Parathyroid adenoma (tissue), 2 donors: ENCODE data around the gene BEGAIN.

Experiments used
- H2AFZ ChIP-seq: fragments of 300-600 bp; sonication (generic); one replicate; pipeline ENCODE4 v1.7.0; 2017; ENCODE audit warnings: antibody characterized with exemption, mild to moderate bottlenecking
- H3K27ac ChIP-seq: fragments of 300-600 bp; sonication (generic); one replicate; pipeline ENCODE4 v1.7.0; 2017
- H3K27me3 ChIP-seq: fragments of 300-600 bp; sonication (generic); one replicate; pipeline ENCODE4 v1.7.0; 2017; ENCODE audit warnings: low read length; ENCODE audit not compliant: control insufficient read depth, insufficient read depth
- H3K36me3 ChIP-seq: fragments of 300-600 bp; sonication (generic); one replicate; pipeline ENCODE4 v1.7.0; 2017; ENCODE audit warnings: low read length; ENCODE audit not compliant: control insufficient read depth, insufficient read depth
- H3K4me1 ChIP-seq: fragments of 300-600 bp; sonication (generic); one replicate; pipeline ENCODE4 v1.7.0; 2017; ENCODE audit warnings: control low read depth
- H3K4me2 ChIP-seq: fragments of 300-600 bp; sonication (generic); one replicate; pipeline ENCODE4 v1.7.0; 2017; ENCODE audit warnings: low read length
- H3K4me3 ChIP-seq: fragments of 300-600 bp; sonication (generic); one replicate; pipeline ENCODE4 v1.7.0; 2017; ENCODE audit warnings: low read depth, low read length
- H3K79me2 ChIP-seq: fragments of 300-600 bp; sonication (generic); one replicate; pipeline ENCODE4 v1.7.0; 2017; ENCODE audit warnings: control low read depth
- H3K9ac ChIP-seq: fragments of 300-600 bp; sonication (generic); one replicate; pipeline ENCODE4 v1.7.0; 2017; ENCODE audit warnings: mild to moderate bottlenecking
- H3K9me3 ChIP-seq: fragments of 300-600 bp; sonication (generic); one replicate; pipeline ENCODE4 v1.7.0; 2017; ENCODE audit warnings: low read length; ENCODE audit not compliant: control insufficient read depth
- TF ChIP-seq, protein P1 (sequence below): fragments of 300-600 bp; sonication (generic); IDR thresholded peaks from one replicate; pipeline ENCODE4 v1.7.0; 2017; ENCODE audit warnings: antibody characterized with exemption, mild to moderate bottlenecking
- donor health status: primary hyperparathyroidism.

BEGAIN gene

DNA sequence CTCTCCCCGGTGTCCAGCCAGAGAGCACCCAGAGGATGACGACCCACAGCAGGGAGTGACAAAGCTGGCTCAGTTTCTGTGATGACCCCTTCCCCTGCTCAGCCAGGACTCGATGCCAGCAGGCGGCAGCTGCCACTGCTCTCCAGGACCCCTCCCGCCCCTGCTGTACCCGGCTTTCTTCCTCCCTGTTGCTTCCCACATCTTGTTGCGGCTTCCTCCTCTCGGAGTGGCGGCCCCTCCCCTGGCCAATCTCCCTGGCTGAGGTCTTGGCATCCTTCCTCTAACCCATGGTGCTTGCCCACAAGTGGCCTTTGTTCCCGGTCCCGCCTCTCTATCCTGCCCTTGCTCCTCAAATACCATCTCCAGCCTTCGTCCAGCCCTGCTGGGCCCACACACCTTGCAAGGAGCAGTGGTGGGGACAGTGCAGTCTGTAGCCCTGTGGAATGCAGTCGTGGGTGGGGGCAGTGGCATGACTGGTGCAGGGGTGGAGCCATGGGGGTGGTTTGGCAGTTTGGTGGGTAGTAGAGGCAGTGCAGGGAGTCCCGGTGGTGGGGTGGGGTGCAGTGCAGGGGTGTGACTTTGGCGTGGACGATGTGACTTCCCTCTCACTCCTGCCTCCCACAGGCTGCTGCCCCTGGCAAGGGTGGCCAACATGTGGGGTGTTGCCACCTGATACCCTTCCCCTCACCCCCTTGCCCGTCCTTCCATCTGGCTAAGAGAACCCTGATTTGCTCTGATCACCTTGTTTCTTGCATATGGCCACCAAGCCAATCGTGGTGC, 16.3 kb upstream of the BEGAIN start:
- no peak overlapping the region for H3K4me3 ChIP-seq
- no peak overlapping the region for H2AFZ ChIP-seq
- no peaks in the 10 kb centered on the region for H3K9me3 ChIP-seq
- H3K4me1 ChIP-seq, result no peaks in the 10 kb centered on the region
- H3K79me2 ChIP-seq, result no peaks in the 10 kb centered on the region
- H3K36me3 ChIP-seq, result no peaks in the 10 kb centered on the region
- no peaks in the 10 kb centered on the region for H3K27me3 ChIP-seq
- H3K4me2 ChIP-seq, result no peak overlapping the region
- no peak overlapping the region for H3K27ac ChIP-seq
- no peak overlapping the region for H3K9ac ChIP-seq
- TF ChIP-seq, protein P1, sequence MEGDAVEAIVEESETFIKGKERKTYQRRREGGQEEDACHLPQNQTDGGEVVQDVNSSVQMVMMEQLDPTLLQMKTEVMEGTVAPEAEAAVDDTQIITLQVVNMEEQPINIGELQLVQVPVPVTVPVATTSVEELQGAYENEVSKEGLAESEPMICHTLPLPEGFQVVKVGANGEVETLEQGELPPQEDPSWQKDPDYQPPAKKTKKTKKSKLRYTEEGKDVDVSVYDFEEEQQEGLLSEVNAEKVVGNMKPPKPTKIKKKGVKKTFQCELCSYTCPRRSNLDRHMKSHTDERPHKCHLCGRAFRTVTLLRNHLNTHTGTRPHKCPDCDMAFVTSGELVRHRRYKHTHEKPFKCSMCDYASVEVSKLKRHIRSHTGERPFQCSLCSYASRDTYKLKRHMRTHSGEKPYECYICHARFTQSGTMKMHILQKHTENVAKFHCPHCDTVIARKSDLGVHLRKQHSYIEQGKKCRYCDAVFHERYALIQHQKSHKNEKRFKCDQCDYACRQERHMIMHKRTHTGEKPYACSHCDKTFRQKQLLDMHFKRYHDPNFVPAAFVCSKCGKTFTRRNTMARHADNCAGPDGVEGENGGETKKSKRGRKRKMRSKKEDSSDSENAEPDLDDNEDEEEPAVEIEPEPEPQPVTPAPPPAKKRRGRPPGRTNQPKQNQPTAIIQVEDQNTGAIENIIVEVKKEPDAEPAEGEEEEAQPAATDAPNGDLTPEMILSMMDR, result no peak

DNA sequence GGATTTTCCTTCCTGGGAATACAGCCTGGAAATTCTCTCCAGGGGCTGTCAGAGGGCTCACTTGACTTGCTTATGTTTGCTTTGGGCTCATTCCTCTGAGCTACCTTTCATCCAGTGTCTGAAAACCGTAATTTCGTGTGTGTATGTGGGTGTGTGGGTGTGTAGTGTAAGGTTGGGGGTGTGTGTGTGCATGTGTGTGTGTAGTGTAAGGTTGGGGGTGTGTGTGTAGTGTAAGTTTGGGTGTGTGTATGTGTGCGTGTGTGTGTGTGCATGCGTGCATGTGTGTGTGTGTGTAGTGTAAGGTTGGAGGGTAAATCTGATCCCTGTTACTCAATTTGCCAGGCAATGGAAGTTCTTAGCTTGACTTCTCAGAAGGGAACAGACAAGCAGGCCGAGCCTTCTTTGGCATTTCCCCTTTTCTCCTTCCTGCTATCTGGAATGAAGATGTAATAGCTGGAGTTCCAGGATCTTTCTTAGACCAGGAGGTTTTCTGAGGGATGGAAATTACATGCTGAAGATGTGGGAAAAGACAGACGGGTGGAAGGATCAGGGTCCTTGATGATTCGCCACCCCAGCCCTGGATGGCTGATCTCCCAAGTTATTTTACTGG, 15.5 kb upstream of the BEGAIN start:
- Histone ChIP-seq H3K9me3 (no peaks in the 10 kb centered on the region), H3K27me3 (no peaks in the 10 kb centered on the region)
- TF ChIP-seq, protein P1, result no peak

DNA sequence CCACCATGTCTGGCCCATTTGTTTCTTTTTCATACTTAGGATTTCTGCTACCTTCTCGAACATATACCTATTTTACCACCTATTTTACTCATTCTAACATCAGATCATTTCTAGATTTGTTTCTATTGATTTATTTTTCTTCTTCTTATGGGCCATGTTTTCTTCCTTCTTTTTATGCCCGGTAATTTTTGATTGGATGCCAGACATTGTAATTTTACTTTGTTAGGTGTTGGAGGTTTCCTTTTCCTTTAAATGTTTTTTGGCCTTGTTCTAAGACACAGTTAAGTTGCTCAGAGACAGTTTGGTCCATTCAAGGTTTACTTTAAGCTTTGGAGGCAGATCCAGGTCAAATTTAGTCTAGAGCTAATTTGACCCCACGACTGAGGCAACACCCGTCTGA, 14.7 kb upstream of the BEGAIN start:
- no peak overlapping the region for H3K27ac ChIP-seq
- no peaks in the 10 kb centered on the region for H3K9me3 ChIP-seq
- no peaks in the 10 kb centered on the region for H3K4me1 ChIP-seq
- H3K9ac ChIP-seq, result no peak overlapping the region
- H2AFZ ChIP-seq, result no peak overlapping the region
- no peak overlapping the region for H3K4me3 ChIP-seq
- H3K4me2 ChIP-seq, result no peak overlapping the region
- TF ChIP-seq, protein P1, result no peak
- no peaks in the 10 kb centered on the region for H3K79me2 ChIP-seq
- H3K27me3 ChIP-seq, result no peaks in the 10 kb centered on the region
- H3K36me3 ChIP-seq, result no peaks in the 10 kb centered on the region

More for the DNA sequence above, 15.5 kb upstream of the BEGAIN start:
- H3K4me2 ChIP-seq, result no peak overlapping the region
- no peak overlapping the region for H3K9ac ChIP-seq
- H3K4me1 ChIP-seq, result no peaks in the 10 kb centered on the region
- no peak overlapping the region for H2AFZ ChIP-seq
- H3K4me3 ChIP-seq, result no peak overlapping the region
- no peaks in the 10 kb centered on the region for H3K79me2 ChIP-seq
- no peak overlapping the region for H3K27ac ChIP-seq
- no peaks in the 10 kb centered on the region for H3K36me3 ChIP-seq

DNA sequence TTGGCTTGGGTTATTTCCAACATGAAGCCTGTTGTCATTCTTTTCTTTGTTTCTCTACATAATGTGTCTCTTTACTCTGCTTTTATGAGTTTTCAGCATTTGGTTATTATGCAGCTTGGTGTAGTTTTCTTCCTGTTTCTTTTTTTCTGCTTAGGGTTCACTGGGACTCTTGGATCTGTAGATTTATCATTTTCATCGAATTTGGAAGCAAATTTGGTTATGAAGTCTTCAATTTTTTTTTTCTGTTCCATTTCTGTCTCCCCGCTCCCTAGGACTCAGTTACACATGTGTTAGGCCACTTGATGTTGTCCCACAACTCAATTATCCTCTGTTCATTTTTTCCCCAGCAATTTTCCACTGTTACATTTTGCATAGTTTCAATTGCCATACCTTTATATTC, 13.8 kb upstream of the BEGAIN start:
- TF ChIP-seq, protein P1, result no peak
- no peak overlapping the region for H3K4me3 ChIP-seq

DNA sequence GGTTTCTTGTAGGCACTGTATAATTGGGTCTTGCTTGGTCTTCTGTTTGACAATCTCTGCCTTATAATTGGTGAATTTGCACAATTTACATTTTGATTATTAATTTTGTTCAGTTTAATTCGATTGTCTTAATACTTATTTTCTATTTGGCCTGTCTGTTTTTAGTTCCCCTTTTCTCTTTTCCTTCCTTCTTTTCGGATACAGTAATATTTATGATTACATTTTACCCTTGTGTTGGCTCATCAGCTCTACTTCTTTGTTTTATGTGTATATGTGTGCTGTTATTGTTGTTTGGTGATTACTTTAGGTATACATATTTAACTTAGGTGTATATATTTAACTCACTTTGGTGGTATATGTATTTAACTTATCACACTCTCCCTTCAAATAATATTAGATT, 12.8 kb upstream of the BEGAIN start:
- no peak overlapping the region for H3K4me3 ChIP-seq
- no peak overlapping the region for H3K4me2 ChIP-seq
- no peak overlapping the region for H3K9ac ChIP-seq
- H3K4me1 ChIP-seq, result no peaks in the 10 kb centered on the region
- H3K27me3 ChIP-seq, result no peaks in the 10 kb centered on the region
- H3K79me2 ChIP-seq, result no peaks in the 10 kb centered on the region
- no peak overlapping the region for H3K27ac ChIP-seq
- no peaks in the 10 kb centered on the region for H3K36me3 ChIP-seq
- H3K9me3 ChIP-seq, result no peaks in the 10 kb centered on the region
- TF ChIP-seq, protein P1, result no peak
- no peak overlapping the region for H2AFZ ChIP-seq

More for the DNA sequence above, 13.8 kb upstream of the BEGAIN start:
- Histone ChIP-seq H3K4me1 (no peaks in the 10 kb centered on the region), H3K36me3 (no peaks in the 10 kb centered on the region), H3K27me3 (no peaks in the 10 kb centered on the region), H3K9me3 (no peaks in the 10 kb centered on the region), H3K79me2 (no peaks in the 10 kb centered on the region), H3K9ac (no peak overlapping the region), H3K4me2 (no peak overlapping the region), H3K27ac (no peak overlapping the region), H2AFZ (no peak overlapping the region)
